Right atrium auricular region (tissue), 2 donors: ENCODE measurements around the gene USP28. TPM values are rescaled to one million over a fixed set of nuclear protein-coding genes. Genes with fewer than 3 reads are reported as not detected.
"Not testable (repeated sequence)": the region's sequence is repeated elsewhere in the genome, so short reads cannot be mapped to it uniquely, and the experiment has no call there.

ENCODE experiments used
- DNase-seq: peaks from one replicate; pipeline ENCODE4 v3.0.0-alpha.2; 2019; ENCODE audit warnings: low spot score
- H3K27ac ChIP-seq, 2 donors: fragments of 200-600 bp; sonication (generic); 1 replicate in 1 of 2; 2 replicates in 1 of 2; pipeline ENCODE4 v1.5.1; 2016 to 2019
- H3K27me3 ChIP-seq, 2 donors: fragments of 200-600 bp; sonication (generic); one replicate each; pipeline versions ENCODE4 v1.5.1 to v1.6.0; 2017 to 2019
- H3K36me3 ChIP-seq: fragments of 200-600 bp; sonication (generic); one replicate; pipeline ENCODE4 v1.5.1; 2016
- H3K4me1 ChIP-seq, 2 donors: fragments of 200-600 bp; sonication (generic); one replicate each; pipeline versions ENCODE4 v1.5.1 to v1.6.0; 2017 to 2019
- H3K4me3 ChIP-seq, 2 donors: fragments of 200-600 bp; sonication (generic); 1 replicate in 1 of 2; 2 replicates in 1 of 2; pipeline ENCODE4 v1.5.1; 2017 to 2019; ENCODE audit warnings: mild to moderate bottlenecking in 1 of 2, moderate library complexity in 1 of 2
- H3K9me3 ChIP-seq, 2 donors: fragments of 200-600 bp; sonication (generic); one replicate each; pipeline ENCODE4 v1.5.1; 2019
- total RNA-seq, 2 donors: library from RNA; depleted of rRNA; stranded (reverse); fragments of >200 nt; gene quantifications; one replicate each; pipeline ENCODE4 v1.1.0, GENCODE V29; 2016
- TF ChIP-seq, protein P1 (sequence below), 2 donors: fragments of 200-600 bp; sonication (generic); IDR thresholded peaks; one replicate each; pipeline ENCODE4 v1.5.1; 2019; ENCODE audit warnings: antibody characterized with exemption in 2 of 2

The USP28 gene
- total RNA-seq, 2 donors from 2014 or later = 116 to 135 TPM

DNA sequence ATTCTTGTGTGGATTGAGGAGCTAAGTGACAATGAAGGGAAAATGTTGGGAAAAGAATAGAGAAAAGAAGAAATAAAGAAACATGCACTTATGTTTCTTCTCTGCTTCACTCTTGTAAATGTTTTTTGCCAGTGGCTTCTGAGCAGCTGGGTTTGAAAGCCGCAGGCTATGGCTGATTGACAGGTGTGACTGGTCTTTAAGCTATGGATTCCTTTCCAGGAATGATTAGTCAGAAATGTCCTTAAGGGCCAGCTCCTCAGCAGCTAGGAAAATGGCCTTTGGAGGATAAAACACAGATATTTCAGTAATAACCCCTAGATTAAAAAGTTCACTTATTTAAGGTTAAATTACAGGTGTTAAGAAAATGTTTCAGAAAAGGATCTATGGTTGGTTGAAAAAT is 6.5 kb upstream of the USP28 start:
- Histone ChIP-seq H3K4me1 (no peaks in the 10 kb centered on the region), H3K4me3 (no peak overlapping the region), H3K9me3 (no peaks in the 10 kb centered on the region), H3K27me3 (no peaks in the 10 kb centered on the region), H3K36me3 (no peaks in the 10 kb centered on the region), H3K27ac (no peak overlapping the region)
- TF ChIP-seq, protein P1, sequence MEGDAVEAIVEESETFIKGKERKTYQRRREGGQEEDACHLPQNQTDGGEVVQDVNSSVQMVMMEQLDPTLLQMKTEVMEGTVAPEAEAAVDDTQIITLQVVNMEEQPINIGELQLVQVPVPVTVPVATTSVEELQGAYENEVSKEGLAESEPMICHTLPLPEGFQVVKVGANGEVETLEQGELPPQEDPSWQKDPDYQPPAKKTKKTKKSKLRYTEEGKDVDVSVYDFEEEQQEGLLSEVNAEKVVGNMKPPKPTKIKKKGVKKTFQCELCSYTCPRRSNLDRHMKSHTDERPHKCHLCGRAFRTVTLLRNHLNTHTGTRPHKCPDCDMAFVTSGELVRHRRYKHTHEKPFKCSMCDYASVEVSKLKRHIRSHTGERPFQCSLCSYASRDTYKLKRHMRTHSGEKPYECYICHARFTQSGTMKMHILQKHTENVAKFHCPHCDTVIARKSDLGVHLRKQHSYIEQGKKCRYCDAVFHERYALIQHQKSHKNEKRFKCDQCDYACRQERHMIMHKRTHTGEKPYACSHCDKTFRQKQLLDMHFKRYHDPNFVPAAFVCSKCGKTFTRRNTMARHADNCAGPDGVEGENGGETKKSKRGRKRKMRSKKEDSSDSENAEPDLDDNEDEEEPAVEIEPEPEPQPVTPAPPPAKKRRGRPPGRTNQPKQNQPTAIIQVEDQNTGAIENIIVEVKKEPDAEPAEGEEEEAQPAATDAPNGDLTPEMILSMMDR (IDR thresholded peaks at IDR 0.05) = no peak
- no peak for DNase-seq

DNA sequence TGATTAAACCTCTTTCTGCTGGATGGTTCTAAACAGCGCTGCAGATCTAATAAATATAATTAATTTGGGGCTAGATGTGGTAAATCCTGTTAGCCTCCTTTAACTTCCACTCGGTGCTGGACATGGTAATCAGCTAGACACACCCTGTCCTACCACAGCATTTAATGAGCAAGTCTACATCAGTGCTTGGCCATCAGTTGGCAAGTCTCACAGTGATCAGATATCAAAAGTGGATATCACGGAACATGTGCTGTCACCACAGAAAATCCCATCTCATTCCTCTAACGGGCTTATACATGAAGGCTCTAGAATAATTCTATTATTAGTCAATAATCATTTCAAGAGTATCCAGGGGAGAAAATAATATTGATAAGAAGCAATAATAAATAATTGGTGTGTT is 5.6 kb upstream of the USP28 start:
- Histone ChIP-seq H3K4me1 (no peaks in the 10 kb centered on the region), H3K36me3 (no peaks in the 10 kb centered on the region), H3K27me3 (no peaks in the 10 kb centered on the region), H3K27ac (no peak overlapping the region), H3K4me3 (no peak overlapping the region), H3K9me3 (no peaks in the 10 kb centered on the region)
- TF ChIP-seq, protein P1 (IDR thresholded peaks at IDR 0.05) = no peak
- no peak for DNase-seq

DNA sequence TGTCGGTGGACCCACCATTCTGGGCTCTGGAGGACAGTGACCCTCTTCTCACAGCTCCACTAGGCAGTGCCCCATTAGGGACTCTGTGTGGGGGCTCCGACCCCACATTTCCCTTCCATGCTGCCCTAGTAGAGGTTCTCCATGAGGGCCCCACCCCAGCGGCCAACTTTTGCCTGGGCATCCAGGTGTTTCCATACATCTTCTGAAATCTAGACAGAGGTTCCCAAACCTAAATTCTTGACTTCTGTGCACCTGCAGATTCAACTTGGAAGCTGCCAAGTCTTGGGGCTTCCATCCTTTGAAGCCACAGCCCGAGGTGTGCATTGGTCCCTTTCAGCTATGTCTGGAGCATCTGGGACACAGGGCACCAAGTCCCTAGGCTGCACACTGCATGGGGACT is 4.1 kb upstream of the USP28 start:
- not testable (repeated sequence) for H3K4me3 ChIP-seq, H3K27ac ChIP-seq, H3K27me3 ChIP-seq, H3K36me3 ChIP-seq, H3K9me3 ChIP-seq, H3K4me1 ChIP-seq, DNase-seq

DNA sequence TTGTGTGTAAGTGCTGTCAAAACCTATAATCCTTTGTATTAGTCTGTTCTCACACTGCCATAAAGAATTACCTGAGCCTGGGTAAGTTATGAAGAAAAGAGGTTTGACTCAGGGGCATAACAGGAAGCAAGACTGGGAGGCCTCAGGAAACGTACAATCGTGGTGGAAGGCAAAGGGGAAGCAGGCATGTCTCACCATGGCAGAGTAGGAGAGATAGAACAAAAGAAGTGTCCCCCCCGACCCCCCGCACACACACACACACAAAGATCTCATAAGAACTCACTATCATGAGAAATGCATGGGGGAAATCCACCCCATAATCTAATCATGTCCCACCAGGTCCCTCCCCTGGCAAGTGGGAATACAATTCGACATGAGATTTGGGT is 2.3 kb upstream of the USP28 start:
- no peaks in the 10 kb centered on the region for H3K36me3 ChIP-seq
- H3K9me3 ChIP-seq = no peaks in the 10 kb centered on the region
- H3K4me3 ChIP-seq = no peak overlapping the region
- no peak overlapping the region for H3K27ac ChIP-seq
- DNase-seq = no peak
- no peaks in the 10 kb centered on the region for H3K27me3 ChIP-seq
- TF ChIP-seq, protein P1 (IDR thresholded peaks at IDR 0.05) = no peak
- peaks cover 0 to 13% of the 10 kb centered on the region in 2 donors for H3K4me1 ChIP-seq

DNA sequence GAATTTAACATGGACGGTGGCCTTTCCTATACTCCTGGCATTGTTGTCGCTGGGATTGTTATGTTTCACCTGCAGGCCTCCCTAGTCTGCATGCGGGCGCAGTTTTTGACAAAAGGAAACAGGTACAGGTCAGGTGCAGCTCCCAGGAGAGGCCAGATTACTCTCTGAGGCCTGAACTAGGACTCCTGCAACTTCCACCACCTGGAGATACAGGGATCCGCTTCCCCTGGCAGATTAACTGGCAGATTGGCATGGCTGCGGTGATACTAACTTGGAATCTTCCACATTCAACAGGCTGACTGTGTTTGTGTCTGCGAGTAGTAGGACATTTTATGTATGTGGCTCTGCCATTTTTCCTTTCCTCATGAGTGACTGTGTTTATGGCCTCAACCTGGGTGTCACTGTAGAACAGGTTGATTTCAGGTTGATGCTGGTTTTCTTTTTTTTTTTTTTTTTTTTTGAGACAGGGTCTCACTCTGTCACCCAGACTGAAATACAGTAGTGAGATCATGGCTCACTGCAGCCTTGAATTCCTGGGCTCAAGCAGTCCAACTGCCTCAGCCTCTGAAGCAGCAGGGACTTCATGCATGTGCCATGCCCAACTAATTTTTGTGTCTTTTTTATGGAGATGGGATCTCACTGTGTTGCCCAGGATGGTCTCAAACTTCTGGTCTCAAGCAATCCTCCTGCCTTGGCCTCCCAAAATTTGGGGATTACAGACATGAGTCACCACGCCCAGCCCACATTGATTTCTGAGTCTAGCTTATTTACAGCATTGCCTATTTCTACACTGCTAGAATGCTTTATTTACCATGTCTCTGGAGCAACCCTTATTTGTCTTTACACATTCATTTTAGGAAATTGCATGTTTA is 1.7 kb upstream of the USP28 start:
- Histone ChIP-seq H3K27me3 (no peaks in the 10 kb centered on the region), H3K4me3 (no peak overlapping the region), H3K4me1 (peaks cover 0 to 13% of the 10 kb centered on the region in 2 donors), H3K36me3 (no peaks in the 10 kb centered on the region), H3K9me3 (no peaks in the 10 kb centered on the region), H3K27ac (no peak overlapping the region)
- DNase-seq = no peak
- TF ChIP-seq, protein P1 (IDR thresholded peaks at IDR 0.05) = no peak

DNA sequence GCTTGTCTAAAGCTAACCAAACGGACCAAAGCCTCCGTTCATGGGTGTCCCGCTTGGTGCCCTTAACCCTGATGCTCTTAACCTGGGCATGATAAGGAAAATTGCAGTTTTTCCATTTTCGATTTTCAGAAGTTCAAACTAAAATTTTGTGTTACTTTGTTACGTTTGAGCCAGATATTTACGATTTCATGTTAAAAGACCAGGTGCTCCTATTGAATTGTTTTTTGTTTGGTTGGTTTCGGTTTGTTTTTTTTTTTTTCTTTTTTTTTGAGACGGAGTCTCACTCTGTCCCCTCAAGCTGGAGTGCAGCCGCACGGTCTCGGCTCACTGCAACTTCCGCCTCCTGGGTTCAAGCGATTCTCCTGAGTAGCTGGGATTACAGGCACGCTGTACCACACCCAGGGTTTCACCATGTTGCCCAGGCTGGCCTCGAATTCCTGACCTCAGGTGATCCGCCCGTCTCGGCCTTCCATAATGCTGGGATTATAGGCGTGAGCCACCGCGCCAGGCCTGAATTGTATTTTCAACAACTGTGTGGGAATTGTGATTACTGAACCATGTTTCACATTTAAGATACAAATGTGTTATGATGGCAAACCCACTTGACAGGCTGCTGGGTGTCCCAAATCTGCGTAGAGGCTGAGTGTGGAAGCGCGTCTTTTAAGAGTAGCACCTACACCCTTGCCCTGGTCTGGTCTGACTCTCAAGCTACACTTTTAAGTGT is 864 bp upstream of the USP28 start:
- H3K27ac ChIP-seq = peak overlapping the region; percentile 94 to 97
- H3K4me1 ChIP-seq = peaks cover 0 to 21% of the 10 kb centered on the region in 2 donors
- DNase-seq = no peak
- no peaks in the 10 kb centered on the region for H3K27me3 ChIP-seq
- H3K36me3 ChIP-seq = no peaks in the 10 kb centered on the region
- TF ChIP-seq, protein P1 (IDR thresholded peaks at IDR 0.05) = no peak
- H3K4me3 ChIP-seq = peak overlapping the region; percentile 49 to 79
- no peaks in the 10 kb centered on the region for H3K9me3 ChIP-seq
